ENCODE measurements around the gene RAB40C. TPM values are rescaled to one million over a fixed set of nuclear protein-coding genes. Genes with fewer than 3 reads are reported as not detected.

The RAB40C gene
- total and polyA plus RNA-seq, 9 of the 15 experiments (the other 6 are each of a cell fraction or from before 2014, with no cell fraction given): 0.17 to 23.4 (median 8.7) TPM

DNA sequence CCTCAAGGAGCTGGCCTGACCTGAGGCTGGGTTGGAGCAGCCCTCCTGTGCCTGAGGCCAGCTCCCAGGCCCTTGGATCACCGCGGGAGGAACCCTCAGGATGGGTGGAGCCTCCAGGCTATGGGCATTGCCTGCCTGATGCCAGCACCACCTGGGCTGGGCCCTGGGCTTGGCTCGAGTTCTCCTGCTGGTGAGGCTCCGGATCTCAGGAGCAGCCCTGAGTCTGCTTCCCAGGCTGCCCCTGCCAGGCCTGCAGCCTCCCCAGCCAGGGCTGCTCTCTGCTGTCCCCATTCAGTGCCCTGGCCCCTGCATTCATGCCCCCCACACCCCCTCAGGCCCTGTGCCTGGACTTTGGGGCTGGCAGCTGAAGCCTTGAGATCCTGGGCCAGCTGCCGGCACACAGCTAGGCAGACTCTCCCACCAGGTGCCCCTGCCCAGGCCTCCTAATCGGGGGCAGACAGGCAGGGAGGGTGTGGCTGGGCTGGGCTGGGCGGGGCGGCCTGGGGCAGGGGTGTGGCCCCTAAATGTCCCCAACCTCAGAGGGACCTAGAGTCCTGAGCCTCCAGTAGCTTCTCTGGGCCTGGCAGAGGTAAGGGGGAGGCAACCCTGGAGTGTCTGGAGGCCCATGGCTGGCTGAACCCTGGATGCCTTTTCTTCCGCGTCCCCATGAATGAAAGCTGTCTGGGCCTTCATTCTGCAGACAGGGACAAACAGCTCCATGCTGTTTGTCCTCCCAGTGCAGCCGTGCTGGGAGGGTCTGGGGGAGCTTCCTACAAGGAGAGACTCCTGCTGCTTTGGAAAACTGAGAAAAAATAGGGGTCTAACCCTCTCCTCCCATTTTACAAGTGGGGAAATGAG is 21.2 kb upstream of the RAB40C start (continued):
- TF ChIP-seq, protein P1, sequence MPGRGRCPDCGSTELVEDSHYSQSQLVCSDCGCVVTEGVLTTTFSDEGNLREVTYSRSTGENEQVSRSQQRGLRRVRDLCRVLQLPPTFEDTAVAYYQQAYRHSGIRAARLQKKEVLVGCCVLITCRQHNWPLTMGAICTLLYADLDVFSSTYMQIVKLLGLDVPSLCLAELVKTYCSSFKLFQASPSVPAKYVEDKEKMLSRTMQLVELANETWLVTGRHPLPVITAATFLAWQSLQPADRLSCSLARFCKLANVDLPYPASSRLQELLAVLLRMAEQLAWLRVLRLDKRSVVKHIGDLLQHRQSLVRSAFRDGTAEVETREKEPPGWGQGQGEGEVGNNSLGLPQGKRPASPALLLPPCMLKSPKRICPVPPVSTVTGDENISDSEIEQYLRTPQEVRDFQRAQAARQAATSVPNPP (IDR thresholded peaks at IDR 0.05; ENCODE audit: borderline replicate concordance, insufficient read depth, insufficient read length): no peak
- no peak for TF ChIP-seq GATAD2A (IDR thresholded peaks at IDR 0.05)
- TF ChIP-seq TSHZ1 (CRISPR knock-in tag; IDR thresholded peaks at IDR 0.05): no peak
- TF ChIP-seq SAFB2 (IDR thresholded peaks at IDR 0.05; ENCODE audit: borderline replicate concordance, low read depth, low read length, severe bottlenecking): no peak
- TF ChIP-seq CREB3 (tag; conservative IDR thresholded peaks at IDR 0.05; ENCODE audit: low read depth): no peak
- no peak for TF ChIP-seq FOS (IDR thresholded peaks at IDR 0.05; ENCODE audit: extremely low read depth, insufficient read length)
- TF ChIP-seq PCBP1 (IDR thresholded peaks at IDR 0.05; ENCODE audit: low read depth, low read length, poor library complexity, severe bottlenecking): peak; percentile 39
- no peak for TF ChIP-seq SNRNP70 (optimal IDR thresholded peaks at IDR 0.05; ENCODE audit: low read depth, low read length)
- no peak for TF ChIP-seq SUPT5H (IDR thresholded peaks at IDR 0.05)
- TF ChIP-seq RBM14 (IDR thresholded peaks at IDR 0.05; ENCODE audit: borderline replicate concordance, insufficient read depth, low read depth, low read length): no peak
- TF ChIP-seq ZNF561 (CRISPR knock-in tag; conservative IDR thresholded peaks at IDR 0.05): no peak
- no peak for TF ChIP-seq ZFP36 (IDR thresholded peaks at IDR 0.05; ENCODE audit: low read depth, low read length, partially characterized antibody)
- 0 out of 2 replicates have a peak, but pooled peaks have one; percentile 30 for TF ChIP-seq POLR2A (conservative IDR thresholded peaks at IDR 0.05)
- TF ChIP-seq SP2 (IDR thresholded peaks at IDR 0.05; ENCODE audit: extremely low read depth, low read depth, low read length, poor library complexity, severe bottlenecking): no peak
- no peak for TF ChIP-seq ZBED1 (IDR thresholded peaks at IDR 0.05)
